ENCODE data around the gene PTX4. TPM values are rescaled to one million over a fixed set of nuclear protein-coding genes. Genes with fewer than 3 reads are reported as not detected.

The PTX4 gene
- total RNA-seq, 1 experiment from 2014 or later, result not detected

GRCh38 chr16:1461146-1461545, 27.6 kb downstream of the PTX4 start:
- Mint-ChIP-seq H3K36me3 (ENCODE audit: insufficient read depth, unreplicated experiment) (peaks cover 14% of the 10 kb centered on the region), H3K9me3 (ENCODE audit: unreplicated experiment) (no peaks in the 10 kb centered on the region), H3K27me3 (ENCODE audit: insufficient read depth, unreplicated experiment) (no peaks in the 10 kb centered on the region), H3K4me3 (ENCODE audit: unreplicated experiment) (no peak overlapping the region), H3K27ac (ENCODE audit: unreplicated experiment) (no peak overlapping the region), H3K4me1 (ENCODE audit: low read depth, unreplicated experiment) (no peaks in the 10 kb centered on the region)
- no peak overlapping the region for H3K4me3 ChIP-seq (ENCODE audit: low read depth, low read length)
- intact Hi-C loops (cut with micrococcal nuclease; ENCODE audit: unreplicated experiment), result no loop called here
- ChIA-PET POLR2A (no interaction called here), CTCF (interaction anchor here (0.7 kb wide), 1 partner anchor 12 kb away, joined by 3 read pairs; no protein-coding TSS in a partner anchor)
- H3K36me3 ChIP-seq (ENCODE audit: control insufficient read depth, insufficient read depth, low read length), result no peaks in the 10 kb centered on the region
- no TSS peak for BruUV-seq (replicated peaks)
- no peak for DNase-seq
- H3K27me3 ChIP-seq (replicated peaks; ENCODE audit: control insufficient read depth, insufficient read depth, low read length), result no peaks in the 10 kb centered on the region
- H3K4me1 ChIP-seq, result no peaks in the 10 kb centered on the region
- no peak for TF ChIP-seq CTCF (IDR thresholded peaks at IDR 0.05; ENCODE audit: insufficient read depth in 1 of 2, low read depth in 1 of 2, low read length in 1 of 2, severe bottlenecking in 1 of 2, unreplicated experiment in 1 of 2)
- no peaks in the 10 kb centered on the region for H3K9me3 ChIP-seq

DNA sequence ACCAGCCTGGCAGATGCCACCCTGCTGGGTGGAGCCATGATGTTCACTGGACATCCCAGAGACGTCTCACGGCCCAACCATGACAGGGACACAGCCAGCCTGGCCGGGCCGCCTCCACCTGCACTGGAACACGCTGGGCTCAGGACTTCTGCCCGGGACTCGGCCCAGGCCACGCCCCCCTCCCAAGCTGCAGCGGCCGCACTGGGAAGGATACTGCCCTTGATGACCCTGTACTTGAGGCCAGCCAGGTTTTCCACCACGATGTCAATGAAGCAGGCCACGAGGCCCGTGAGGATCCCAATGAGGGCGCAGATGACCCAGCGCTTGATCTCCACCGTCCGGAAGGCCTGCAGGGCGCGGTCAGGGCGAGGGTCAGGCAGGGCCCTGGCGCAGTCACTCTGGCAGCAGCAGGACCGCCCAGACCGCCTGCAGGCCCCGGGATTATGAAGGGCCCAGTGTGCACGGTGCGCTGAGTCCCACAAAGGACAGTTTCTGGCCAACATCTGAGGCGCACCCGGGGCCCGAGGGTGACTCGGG, 28.1 kb downstream of the PTX4 start:
- no peak for DNase-seq
- Histone ChIP-seq H3K36me3 (ENCODE audit: control insufficient read depth, insufficient read depth, low read length) (no peaks in the 10 kb centered on the region), H3K4me3 (ENCODE audit: low read depth, low read length) (no peak overlapping the region), H3K27me3 (replicated peaks; ENCODE audit: control insufficient read depth, insufficient read depth, low read length) (no peaks in the 10 kb centered on the region), H3K9me3 (no peaks in the 10 kb centered on the region), H3K4me1 (no peaks in the 10 kb centered on the region)
- no peak overlapping the region for H3K27ac Mint-ChIP-seq (ENCODE audit: unreplicated experiment)
- ChIA-PET CTCF (interaction anchor here (0.7 kb wide), 1 partner anchor 12 kb away, joined by 3 read pairs; no protein-coding TSS in a partner anchor), POLR2A (no interaction called here)
- H3K4me3 Mint-ChIP-seq (ENCODE audit: unreplicated experiment), result no peak overlapping the region
- peaks cover 14% of the 10 kb centered on the region for H3K36me3 Mint-ChIP-seq (ENCODE audit: insufficient read depth, unreplicated experiment)
- no peaks in the 10 kb centered on the region for H3K4me1 Mint-ChIP-seq (ENCODE audit: low read depth, unreplicated experiment)
- intact Hi-C loops (cut with micrococcal nuclease; ENCODE audit: unreplicated experiment), result no loop called here
- no peaks in the 10 kb centered on the region for H3K9me3 Mint-ChIP-seq (ENCODE audit: unreplicated experiment)
- H3K27me3 Mint-ChIP-seq (ENCODE audit: insufficient read depth, unreplicated experiment), result no peaks in the 10 kb centered on the region
- no TSS peak for BruUV-seq (replicated peaks)
- no peak for TF ChIP-seq CTCF (IDR thresholded peaks at IDR 0.05; ENCODE audit: insufficient read depth in 1 of 2, low read depth in 1 of 2, low read length in 1 of 2, severe bottlenecking in 1 of 2, unreplicated experiment in 1 of 2)

- CTCF ChIA-PET, result no interaction called here
- Histone ChIP-seq H3K27me3 (replicated peaks; ENCODE audit: control insufficient read depth, insufficient read depth, low read length) (no peaks in the 10 kb centered on the region), H3K4me1 (no peaks in the 10 kb centered on the region), H3K36me3 (ENCODE audit: control insufficient read depth, insufficient read depth, low read length) (no peaks in the 10 kb centered on the region), H3K4me3 (ENCODE audit: low read depth, low read length) (no peak overlapping the region), H3K9me3 (no peaks in the 10 kb centered on the region)
- BruUV-seq (replicated peaks), result no TSS peak
- H3K36me3 Mint-ChIP-seq (ENCODE audit: insufficient read depth, unreplicated experiment), result peaks cover 17% of the 10 kb centered on the region
- POLR2A ChIA-PET, result no interaction called here
- intact Hi-C loops (cut with micrococcal nuclease; ENCODE audit: unreplicated experiment), result no loop called here
- no peak overlapping the region for H3K4me3 Mint-ChIP-seq (ENCODE audit: unreplicated experiment)
- H3K9me3 Mint-ChIP-seq (ENCODE audit: unreplicated experiment), result no peaks in the 10 kb centered on the region
- H3K27me3 Mint-ChIP-seq (ENCODE audit: insufficient read depth, unreplicated experiment), result no peaks in the 10 kb centered on the region
- no peak overlapping the region for H3K27ac Mint-ChIP-seq (ENCODE audit: unreplicated experiment)
- DNase-seq, result no peak
- no peaks in the 10 kb centered on the region for H3K4me1 Mint-ChIP-seq (ENCODE audit: low read depth, unreplicated experiment)
- no peak for TF ChIP-seq CTCF (IDR thresholded peaks at IDR 0.05; ENCODE audit: insufficient read depth in 1 of 2, low read depth in 1 of 2, low read length in 1 of 2, severe bottlenecking in 1 of 2, unreplicated experiment in 1 of 2)
These were observed 28.8 kb downstream of the PTX4 start for GRCh38 chr16:1459967-1460366.
